Measurements from ENCODE around the gene MEGF11. TPM values are rescaled to one million over a fixed set of nuclear protein-coding genes. Genes with fewer than 3 reads are reported as not detected.

The MEGF11 gene
- total RNA-seq, 1 donor, result under 0.01 TPM

- no peak for TF ChIP-seq CTCF (IDR thresholded peaks at IDR 0.05; ENCODE audit: insufficient read depth, low read depth, low read length)
- no peak for DNase-seq (ENCODE audit: low read depth)
- H3K4me3 ChIP-seq (ENCODE audit: low read depth, low read length), result no peak overlapping the region
Measured at GRCh38 chr15:66016199-66016598, 237.4 kb downstream of the MEGF11 start.

GRCh38 chr15:66014635-66015182 lies 238.8 kb downstream of the MEGF11 start:
- no peak for TF ChIP-seq CTCF (IDR thresholded peaks at IDR 0.05; ENCODE audit: insufficient read depth, low read depth, low read length)
- DNase-seq (ENCODE audit: low read depth), result no peak
- no peak overlapping the region for H3K4me3 ChIP-seq (ENCODE audit: low read depth, low read length)

- no peak for DNase-seq (ENCODE audit: low read depth)
- TF ChIP-seq CTCF (IDR thresholded peaks at IDR 0.05; ENCODE audit: insufficient read depth, low read depth, low read length), result no peak
- H3K4me3 ChIP-seq (ENCODE audit: low read depth, low read length), result no peak overlapping the region
Measured at GRCh38 chr15:66014022-66014421, 239.5 kb downstream of the MEGF11 start.

- H3K4me3 ChIP-seq (ENCODE audit: low read depth, low read length), result no peak overlapping the region
- TF ChIP-seq CTCF (IDR thresholded peaks at IDR 0.05; ENCODE audit: insufficient read depth, low read depth, low read length), result no peak
- DNase-seq (ENCODE audit: low read depth), result no peak
Measured at GRCh38 chr15:66008940-66009562, 244.5 kb downstream of the MEGF11 start.

GRCh38 chr15:66007663-66008262 lies 245.8 kb downstream of the MEGF11 start:
- no peak overlapping the region for H3K4me3 ChIP-seq (ENCODE audit: low read depth, low read length)
- DNase-seq (ENCODE audit: low read depth), result no peak
- no peak for TF ChIP-seq CTCF (IDR thresholded peaks at IDR 0.05; ENCODE audit: insufficient read depth, low read depth, low read length)

GRCh38 chr15:66006986-66007385 lies 246.6 kb downstream of the MEGF11 start:
- no peak for DNase-seq (ENCODE audit: low read depth)
- H3K4me3 ChIP-seq (ENCODE audit: low read depth, low read length), result no peak overlapping the region
- no peak for TF ChIP-seq CTCF (IDR thresholded peaks at IDR 0.05; ENCODE audit: insufficient read depth, low read depth, low read length)

Data from fibroblast of villous mesenchyme (primary cell).